Measurements from ENCODE around the gene RSBN1L.

Gene RSBN1L

GRCh38 chr7:77731716-77732115, 35.5 kb downstream of the RSBN1L start:
- DNase-seq (ENCODE audit: low read depth), result no peak

GRCh38 chr7:77734659-77735421, 38.6 kb downstream of the RSBN1L start:
- DNase-seq (ENCODE audit: low read depth), result no peak

GRCh38 chr7:77735457-77735856, 39.2 kb downstream of the RSBN1L start:
- no peak for DNase-seq (ENCODE audit: low read depth)

GRCh38 chr7:77736991-77737390, 40.7 kb downstream of the RSBN1L start:
- no peak for DNase-seq (ENCODE audit: low read depth)

GRCh38 chr7:77738382-77738781, 42.1 kb downstream of the RSBN1L start:
- DNase-seq (ENCODE audit: low read depth), result no peak

GRCh38 chr7:77738871-77739270, 42.6 kb downstream of the RSBN1L start:
- DNase-seq (ENCODE audit: low read depth), result no peak

- no peak for DNase-seq (ENCODE audit: low read depth)
Observed at GRCh38 chr7:77740257-77740656, 44.0 kb downstream of the RSBN1L start.

- no peak for DNase-seq (ENCODE audit: low read depth)
Observed at GRCh38 chr7:77743518-77743917, 47.3 kb downstream of the RSBN1L start.

- no peak for DNase-seq (ENCODE audit: low read depth)
Observed at GRCh38 chr7:77745746-77746145, 49.5 kb downstream of the RSBN1L start.

- no peak for DNase-seq (ENCODE audit: low read depth)
Observed at GRCh38 chr7:77746164-77746823, 50.0 kb downstream of the RSBN1L start.

- DNase-seq (ENCODE audit: low read depth), result no peak
Observed at GRCh38 chr7:77746824-77747165, 50.5 kb downstream of the RSBN1L start.

- DNase-seq (ENCODE audit: low read depth), result no peak
Observed at GRCh38 chr7:77747178-77747577, 50.9 kb downstream of the RSBN1L start.

GRCh38 chr7:77747718-77748117, 51.5 kb downstream of the RSBN1L start:
- DNase-seq (ENCODE audit: low read depth), result no peak

- no peak for DNase-seq (ENCODE audit: low read depth)
Observed at GRCh38 chr7:77752016-77752415, 55.8 kb downstream of the RSBN1L start.

- DNase-seq (ENCODE audit: low read depth), result no peak
Observed at GRCh38 chr7:77753173-77753572, 56.9 kb downstream of the RSBN1L start.

- DNase-seq (ENCODE audit: low read depth), result no peak
Observed at GRCh38 chr7:77757589-77757988, 61.3 kb downstream of the RSBN1L start.

- DNase-seq (ENCODE audit: low read depth), result peak; percentile 25
Observed at GRCh38 chr7:77759294-77759889, 63.1 kb downstream of the RSBN1L start.

- no peak for DNase-seq (ENCODE audit: low read depth)
Observed at GRCh38 chr7:77760809-77761453, 64.7 kb downstream of the RSBN1L start.

GRCh38 chr7:77765481-77765880, 69.2 kb downstream of the RSBN1L start:
- DNase-seq (ENCODE audit: low read depth), result no peak

- DNase-seq (ENCODE audit: low read depth), result no peak
Observed at GRCh38 chr7:77765906-77766800, 69.9 kb downstream of the RSBN1L start.

GRCh38 chr7:77766801-77767605, 70.7 kb downstream of the RSBN1L start:
- DNase-seq (ENCODE audit: low read depth), result no peak

Measured in activated T-helper 9 cell treated with anti-CD3 and anti-CD28 coated beads, Interleukin-2, amount 50 U/mL, for 16 hours (primary cell).